Gastrocnemius medialis (tissue), 4 donors: ENCODE data around the gene SPR. TPM values are rescaled to one million over a fixed set of nuclear protein-coding genes. Genes with fewer than 3 reads are reported as not detected.

Experiments used
- ATAC-seq, 2 donors: fragments of 150-250 bp; one replicate each; pipeline ENCODE4 v1.9.1; 2016
- DNase-seq, 2 donors: peaks; one replicate each; pipeline ENCODE4 v3.0.0-alpha.2; 2019
- H3K27ac ChIP-seq, 4 donors: fragments of 200-600 bp; sonication (generic); 1 replicate in 1 of 4; 2 replicates in 3 of 4; pipeline ENCODE4 v1.5.1; 2016 to 2018; ENCODE audit warnings: mild to moderate bottlenecking in 2 of 4, moderate library complexity in 1 of 4
- H3K27me3 ChIP-seq, 3 donors: fragments of 200-600 bp; sonication (generic) in 2 of 3; 1 replicate in 1 of 3; 2 replicates in 2 of 3; pipeline versions ENCODE4 v1.5.1 to v1.6.0; 2016 to 2019; ENCODE audit warnings: mild to moderate bottlenecking in 1 of 3, moderate library complexity in 1 of 3
- H3K36me3 ChIP-seq, 2 donors: fragments of 200-600 bp; sonication (generic) in 1 of 2; one replicate each; pipeline ENCODE4 v1.5.1; 2017 to 2018
- H3K4me1 ChIP-seq, 2 donors: fragments of 200-600 bp; sonication (generic) in 1 of 2; one replicate each; pipeline ENCODE4 v1.5.1; 2016 to 2017; ENCODE audit warnings: mild to moderate bottlenecking in 2 of 2
- H3K4me3 ChIP-seq, 4 donors: fragments of 200-600 bp; sonication (generic) in 3 of 4; 1 replicate in 1 of 4; 2 replicates in 3 of 4; pipeline ENCODE4 v1.5.1; 2016 to 2019; ENCODE audit warnings: mild to moderate bottlenecking in 2 of 4
- H3K9me3 ChIP-seq, 3 donors: fragments of 200-600 bp; sonication (generic) in 2 of 3; 1 replicate in 1 of 3; 2 replicates in 2 of 3; pipeline ENCODE4 v1.5.1; 2016 to 2019
- POLR2A ChIP-seq, 2 donors: fragments of 450-650 bp; IDR thresholded peaks; one replicate each; pipeline ENCODE4 v1.6.1; 2017; ENCODE audit warnings: antibody characterized with exemption in 2 of 2, mild to moderate bottlenecking in 2 of 2, moderate library complexity in 2 of 2
- in situ Hi-C, 4 donors: fragments of 200-750 bp; cut with MboI; loops; one replicate each; pipeline versions ENCODE4 v1.15.0 to v1.8.0; 2017; ENCODE audit warnings: low sequenced_read_pairs in 4 of 4
- intact Hi-C: fragments of 100-400 bp; cut with DNase I; formaldehyde crosslinking; loops from one replicate; pipeline ENCODE4 v1.15.1; 2023; ENCODE audit warnings: low total_unique reads
- total RNA-seq, 4 donors: library from RNA; depleted of rRNA; stranded (reverse); fragments of >200 nt; gene quantifications; one replicate each; pipeline versions ENCODE4 v1.1.0 to v1.2.3, GENCODE V29; 2016
- TF ChIP-seq, protein P1 (sequence below), 5 experiments: fragments of 450-650 bp in 3 of 5; fragments of 200-600 bp in 2 of 5; sonication (generic) in 2 of 5; IDR thresholded peaks in 4 of 5; conservative IDR thresholded peaks in 1 of 5; 1 replicate in 4 of 5; 2 replicates in 1 of 5; pipeline ENCODE4 v1.5.1; 2016 to 2019; ENCODE audit warnings: antibody characterized with exemption in 5 of 5, mild to moderate bottlenecking in 3 of 5, moderate library complexity in 3 of 5

SPR gene
- total RNA-seq, 4 donors from 2014 or later: 22.8 to 71.0 (median 33.6) TPM

DNA sequence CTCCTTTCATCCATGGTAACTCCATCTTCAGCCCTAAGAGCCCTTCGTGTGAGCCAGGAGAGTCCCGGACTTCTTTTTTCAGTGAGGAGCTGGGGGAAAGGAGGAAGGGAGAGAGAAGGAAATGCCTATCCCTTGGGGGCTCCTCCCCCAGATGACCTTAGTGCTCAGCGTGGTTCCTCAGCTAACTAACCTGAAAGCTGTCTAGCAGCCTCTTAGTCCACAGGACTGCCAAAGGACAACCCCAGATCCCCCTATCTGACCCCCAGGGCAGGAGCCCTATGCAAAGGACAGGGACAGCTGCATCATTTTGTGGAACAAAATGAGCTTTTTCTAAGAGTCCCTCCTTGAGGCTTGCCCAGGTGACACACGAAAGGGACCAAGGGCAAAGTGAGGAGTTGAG lies 7.9 kb downstream of the SPR start:
- intact Hi-C loops: loop anchor here (10.0 kb wide), 1 partner anchor 80 kb away; no protein-coding TSS in a partner anchor
- Histone ChIP-seq H3K27ac (no peak overlapping the region), H3K9me3 (no peaks in the 10 kb centered on the region), H3K4me1 (peaks cover 5 to 9% of the 10 kb centered on the region in 2 donors), H3K27me3 (peaks cover 3 to 10% (median 5%) of the 10 kb centered on the region in 3 donors), H3K4me3 (no peak overlapping the region), H3K36me3 (peaks cover 0 to 10% of the 10 kb centered on the region in 2 donors)
- ATAC-seq (no peak), DNase-seq (no peak)
- in situ Hi-C loops: loop anchor here in 1 of 4 donors (25.0 kb wide), 1 partner anchor 267 kb away; no protein-coding TSS in a partner anchor
- TF ChIP-seq, protein P1, sequence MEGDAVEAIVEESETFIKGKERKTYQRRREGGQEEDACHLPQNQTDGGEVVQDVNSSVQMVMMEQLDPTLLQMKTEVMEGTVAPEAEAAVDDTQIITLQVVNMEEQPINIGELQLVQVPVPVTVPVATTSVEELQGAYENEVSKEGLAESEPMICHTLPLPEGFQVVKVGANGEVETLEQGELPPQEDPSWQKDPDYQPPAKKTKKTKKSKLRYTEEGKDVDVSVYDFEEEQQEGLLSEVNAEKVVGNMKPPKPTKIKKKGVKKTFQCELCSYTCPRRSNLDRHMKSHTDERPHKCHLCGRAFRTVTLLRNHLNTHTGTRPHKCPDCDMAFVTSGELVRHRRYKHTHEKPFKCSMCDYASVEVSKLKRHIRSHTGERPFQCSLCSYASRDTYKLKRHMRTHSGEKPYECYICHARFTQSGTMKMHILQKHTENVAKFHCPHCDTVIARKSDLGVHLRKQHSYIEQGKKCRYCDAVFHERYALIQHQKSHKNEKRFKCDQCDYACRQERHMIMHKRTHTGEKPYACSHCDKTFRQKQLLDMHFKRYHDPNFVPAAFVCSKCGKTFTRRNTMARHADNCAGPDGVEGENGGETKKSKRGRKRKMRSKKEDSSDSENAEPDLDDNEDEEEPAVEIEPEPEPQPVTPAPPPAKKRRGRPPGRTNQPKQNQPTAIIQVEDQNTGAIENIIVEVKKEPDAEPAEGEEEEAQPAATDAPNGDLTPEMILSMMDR (IDR thresholded peaks at IDR 0.05 in 4 of 5, conservative IDR thresholded peaks at IDR 0.05 in 1 of 5): no peak
- TF ChIP-seq POLR2A (IDR thresholded peaks at IDR 0.05): no peak

DNA sequence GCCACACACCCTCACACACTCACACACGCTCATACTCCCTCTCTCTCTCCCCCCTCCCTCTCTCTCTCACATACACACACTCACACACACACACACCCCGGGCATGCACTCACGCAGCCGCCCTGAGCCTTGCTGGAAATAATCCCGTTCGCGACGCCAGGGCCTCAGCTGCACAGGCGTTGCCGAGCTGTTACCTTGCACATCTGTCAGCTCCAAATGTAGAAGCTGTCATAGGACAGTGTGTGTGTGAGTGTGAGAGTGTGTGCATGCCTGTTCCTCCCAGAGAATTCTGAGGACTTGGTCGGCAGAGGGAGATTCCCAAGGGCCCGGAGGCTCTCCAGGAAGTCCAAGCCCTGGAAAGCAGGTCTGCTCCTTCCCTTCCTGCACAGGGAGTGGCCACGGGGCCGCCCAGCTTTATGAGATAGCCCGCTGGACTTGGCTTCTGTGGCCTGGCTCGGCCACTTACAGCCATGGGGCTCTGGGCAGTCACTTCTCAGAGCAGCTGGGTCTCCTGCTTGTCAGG lies 8.6 kb downstream of the SPR start:
- in situ Hi-C loops (loop anchor here in 1 of 4 donors (25.0 kb wide), 1 partner anchor 266 kb away; no protein-coding TSS in a partner anchor), intact Hi-C loops (loop anchor here (10.0 kb wide), 1 partner anchor 79 kb away; no protein-coding TSS in a partner anchor)
- H3K4me1 ChIP-seq: peaks cover 5 to 6% of the 10 kb centered on the region in 2 donors
- H3K9me3 ChIP-seq: no peaks in the 10 kb centered on the region
- peaks cover 0 to 10% of the 10 kb centered on the region in 2 donors for H3K36me3 ChIP-seq
- ATAC-seq (peak in 1 of 2 donors; percentile 37), DNase-seq (no peak)
- no peak overlapping the region for H3K27ac ChIP-seq
- H3K27me3 ChIP-seq: peaks cover 3 to 10% (median 5%) of the 10 kb centered on the region in 3 donors
- TF ChIP-seq, protein P1 (IDR thresholded peaks at IDR 0.05 in 4 of 5, conservative IDR thresholded peaks at IDR 0.05 in 1 of 5): no peak
- TF ChIP-seq POLR2A (IDR thresholded peaks at IDR 0.05): no peak
- H3K4me3 ChIP-seq: no peak overlapping the region

DNA sequence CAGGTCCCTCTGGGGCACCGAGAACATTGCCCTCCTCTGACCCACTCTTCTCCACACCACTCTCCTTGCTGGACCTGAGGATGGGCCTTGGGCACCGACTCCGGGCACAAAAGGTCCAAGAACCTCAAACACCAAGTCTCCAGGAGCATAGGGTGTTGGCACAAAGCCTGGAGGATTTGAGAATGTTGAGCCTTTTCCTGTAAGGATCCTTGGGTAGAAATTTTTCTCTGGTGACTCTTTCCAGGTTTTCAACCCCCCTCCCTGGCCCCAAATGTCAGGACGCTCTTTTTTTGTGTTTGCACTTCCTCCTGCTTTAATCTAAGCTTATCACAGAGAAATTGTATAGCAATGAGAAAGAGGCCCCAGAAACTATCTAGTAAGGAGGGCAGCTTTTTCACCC lies 9.2 kb downstream of the SPR start:
- Histone ChIP-seq H3K4me1 (peaks cover 5 to 6% of the 10 kb centered on the region in 2 donors), H3K36me3 (peaks cover 0 to 10% of the 10 kb centered on the region in 2 donors), H3K27ac (no peak overlapping the region), H3K4me3 (no peak overlapping the region), H3K9me3 (no peaks in the 10 kb centered on the region), H3K27me3 (peaks cover 3 to 10% (median 5%) of the 10 kb centered on the region in 3 donors)
- intact Hi-C loops (loop anchor here (10.0 kb wide), 1 partner anchor 78 kb away; no protein-coding TSS in a partner anchor), in situ Hi-C loops (loop anchor here in 1 of 4 donors (25.0 kb wide), 1 partner anchor 266 kb away; no protein-coding TSS in a partner anchor)
- TF ChIP-seq, protein P1 (IDR thresholded peaks at IDR 0.05 in 4 of 5, conservative IDR thresholded peaks at IDR 0.05 in 1 of 5): no peak
- TF ChIP-seq POLR2A (IDR thresholded peaks at IDR 0.05): no peak
- ATAC-seq: no peak
- no peak for DNase-seq

DNA sequence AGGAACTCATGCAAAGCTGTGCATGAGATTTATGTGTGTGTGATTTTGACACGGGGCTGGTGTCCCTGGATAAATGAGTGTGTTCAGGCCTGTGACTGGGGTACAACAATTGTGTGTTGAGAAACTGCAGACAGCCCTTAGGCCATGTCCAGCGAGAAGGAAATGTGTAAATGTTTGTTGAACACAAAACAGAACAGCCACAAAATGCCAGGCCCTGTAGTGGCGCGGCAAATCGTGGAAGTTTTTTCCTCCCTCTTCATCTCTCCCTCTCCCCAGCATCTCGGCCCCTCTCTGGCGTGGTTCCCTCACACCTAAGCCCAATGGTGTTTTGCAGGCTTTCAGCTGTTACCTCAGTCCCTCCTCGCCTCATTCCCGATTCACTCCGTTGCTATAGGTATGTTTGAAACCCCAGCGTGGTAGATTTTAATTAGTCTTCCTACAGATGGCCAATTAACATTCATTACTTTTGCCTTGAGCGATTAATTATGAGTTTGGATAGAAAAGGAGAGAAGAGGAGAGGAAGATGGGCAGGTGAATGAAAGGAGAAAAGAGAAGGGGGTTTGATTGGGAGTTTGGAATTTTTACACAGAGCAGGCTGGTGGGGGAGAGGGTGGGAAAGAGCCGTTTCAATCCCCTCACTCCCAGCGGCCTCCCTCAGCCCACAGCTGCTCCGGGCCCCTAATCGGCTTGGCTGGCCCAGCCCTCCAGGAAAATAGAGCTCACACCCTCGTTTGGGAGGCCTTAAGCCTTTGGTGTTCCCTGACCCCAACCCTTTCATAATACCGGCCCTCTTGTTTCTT lies 10.8 kb downstream of the SPR start:
- ATAC-seq: no peak
- Histone ChIP-seq H3K4me3 (no peak overlapping the region), H3K27me3 (peaks cover 5 to 13% (median 6%) of the 10 kb centered on the region in 3 donors), H3K9me3 (no peaks in the 10 kb centered on the region), H3K36me3 (no peaks in the 10 kb centered on the region), H3K4me1 (peaks cover 5 to 6% of the 10 kb centered on the region in 2 donors), H3K27ac (no peak overlapping the region)
- intact Hi-C loops: loop anchor here (10.0 kb wide), 1 partner anchor 77 kb away; no protein-coding TSS in a partner anchor
- in situ Hi-C loops: loop anchor here in 1 of 4 donors (25.0 kb wide), 1 partner anchor 264 kb away; no protein-coding TSS in a partner anchor
- no peak for DNase-seq
- no peak for TF ChIP-seq POLR2A (IDR thresholded peaks at IDR 0.05)
- TF ChIP-seq, protein P1 (IDR thresholded peaks at IDR 0.05 in 4 of 5, conservative IDR thresholded peaks at IDR 0.05 in 1 of 5): no peak
